Left ventricle myocardium inferior (tissue), 1 donor: ENCODE results near the gene KHDC3L. TPM values are rescaled to one million over a fixed set of nuclear protein-coding genes. Genes with fewer than 3 reads are reported as not detected.

Experiments
- DNase-seq: peaks from one replicate; pipeline ENCODE4 v3.0.0-alpha.2; 2020
- H3K27ac ChIP-seq: fragments of 200-600 bp; replicated peaks from 2 replicates; pipeline ENCODE4 v1.8.0; 2021
- H3K27me3 ChIP-seq: fragments of 200-600 bp; 2 replicates; pipeline ENCODE4 v1.8.0; 2021; ENCODE audit warnings: low read depth
- H3K36me3 ChIP-seq: fragments of 200-600 bp; 2 replicates; pipeline ENCODE4 v1.8.0; 2021
- H3K4me1 ChIP-seq: fragments of 200-600 bp; 2 replicates; pipeline ENCODE4 v1.8.0; 2021
- H3K4me3 ChIP-seq: fragments of 200-600 bp; 2 replicates; pipeline ENCODE4 v1.8.0; 2021; ENCODE audit warnings: mild to moderate bottlenecking, moderate library complexity
- H3K9me3 ChIP-seq: fragments of 200-600 bp; replicated peaks from 2 replicates; pipeline ENCODE4 v1.8.0; 2021
- CTCF ChIP-seq: fragments of 200-600 bp; IDR thresholded peaks from 2 replicates; pipeline ENCODE4 v1.8.0; 2021; ENCODE audit warnings: antibody characterized with exemption, mild to moderate bottlenecking, borderline replicate concordance
- intact Hi-C: fragments of 100-400 bp; cut with micrococcal nuclease; formaldehyde crosslinking; loops from one replicate; pipeline ENCODE4 v1.11.0; 2022
- total RNA-seq: library from RNA; stranded (reverse); fragmentation: NEBNext Ultra II Directional; extraction: Animal tissue kit (Norgen Biotek cat#: 25700); gene quantifications from one replicate; pipeline ENCODE4 v1.2.1, GENCODE V29; 2021
- donor health status: DM: no; HTN: yes; CAD: no; lungs with severe emphysema.

The KHDC3L gene
- total RNA-seq, 1 donor from 2014 or later: not detected

GRCh38 chr6:73329201-73329600 lies 33.3 kb upstream of the KHDC3L start:
- no peak for DNase-seq
- H3K36me3 ChIP-seq: no peaks in the 10 kb centered on the region
- intact Hi-C loops: no loop called here
- no peak for TF ChIP-seq CTCF
- H3K4me3 ChIP-seq: no peak overlapping the region
- peaks cover 60% of the 10 kb centered on the region for H3K27me3 ChIP-seq
- H3K9me3 ChIP-seq: no peaks in the 10 kb centered on the region
- H3K27ac ChIP-seq: no peak overlapping the region
- no peaks in the 10 kb centered on the region for H3K4me1 ChIP-seq

GRCh38 chr6:73339340-73339739 lies 23.1 kb upstream of the KHDC3L start:
- no peaks in the 10 kb centered on the region for H3K4me1 ChIP-seq
- intact Hi-C loops: no loop called here
- H3K36me3 ChIP-seq: no peaks in the 10 kb centered on the region
- DNase-seq: no peak
- H3K9me3 ChIP-seq: no peaks in the 10 kb centered on the region
- H3K27ac ChIP-seq: no peak overlapping the region
- no peak for TF ChIP-seq CTCF
- H3K27me3 ChIP-seq: no peaks in the 10 kb centered on the region
- no peak overlapping the region for H3K4me3 ChIP-seq

- Histone ChIP-seq H3K27me3 (no peaks in the 10 kb centered on the region), H3K36me3 (no peaks in the 10 kb centered on the region), H3K4me1 (no peaks in the 10 kb centered on the region), H3K27ac (no peak overlapping the region), H3K4me3 (no peak overlapping the region), H3K9me3 (no peaks in the 10 kb centered on the region)
- TF ChIP-seq CTCF: no peak
- no peak for DNase-seq
- intact Hi-C loops: no loop called here
Measured at GRCh38 chr6:73340048-73340447, 22.4 kb upstream of the KHDC3L start.

- Histone ChIP-seq H3K4me1 (no peaks in the 10 kb centered on the region), H3K36me3 (no peaks in the 10 kb centered on the region), H3K4me3 (no peak overlapping the region), H3K27ac (no peak overlapping the region), H3K9me3 (no peaks in the 10 kb centered on the region), H3K27me3 (peaks cover 6% of the 10 kb centered on the region)
- no peak for DNase-seq
- intact Hi-C loops: no loop called here
- no peak for TF ChIP-seq CTCF
Measured at GRCh38 chr6:73341335-73341734, 21.1 kb upstream of the KHDC3L start.

- intact Hi-C loops: no loop called here
- H3K36me3 ChIP-seq: no peaks in the 10 kb centered on the region
- H3K4me3 ChIP-seq: no peak overlapping the region
- no peaks in the 10 kb centered on the region for H3K9me3 ChIP-seq
- H3K4me1 ChIP-seq: no peaks in the 10 kb centered on the region
- TF ChIP-seq CTCF: no peak
- no peak for DNase-seq
- H3K27me3 ChIP-seq: peaks cover 14% of the 10 kb centered on the region
- no peak overlapping the region for H3K27ac ChIP-seq
Measured at GRCh38 chr6:73342174-73342573, 20.3 kb upstream of the KHDC3L start.

GRCh38 chr6:73343164-73343563 lies 19.3 kb upstream of the KHDC3L start:
- Histone ChIP-seq H3K27me3 (peaks cover 24% of the 10 kb centered on the region), H3K4me3 (no peak overlapping the region), H3K4me1 (no peaks in the 10 kb centered on the region), H3K27ac (no peak overlapping the region), H3K36me3 (no peaks in the 10 kb centered on the region), H3K9me3 (no peaks in the 10 kb centered on the region)
- DNase-seq: no peak
- intact Hi-C loops: no loop called here
- TF ChIP-seq CTCF: no peak
